OCI-LY7 (cell line): Measurements from ENCODE around the gene RBKS. TPM values are rescaled to one million over a fixed set of nuclear protein-coding genes. Genes with fewer than 3 reads are reported as not detected.

Source experiments
- BruUV-seq: library from RNA; stranded (reverse); fragments of 400-500 nt; replicated peaks from 2 replicates; lab custom pipeline; 2021; lab: Mats Ljungman, UMichigan
- CTCF ChIA-PET: fragments of 300-600 bp; sonication (Branson Sonifier 250); formaldehyde crosslinking; loops from one replicate; lab custom pipeline; 2022; ENCODE audit warnings: antibody characterized with exemption; ENCODE audit not compliant: unreplicated experiment; lab: Charles Lee
- POLR2A ChIA-PET: fragments of 300-600 bp; sonication (Branson Sonifier 250); formaldehyde crosslinking; loops from one replicate; lab custom pipeline; 2022; ENCODE audit warnings: antibody characterized with exemption; lab: Charles Lee
- DNase-seq: peaks from one replicate; pipeline ENCODE4 v3.0.0-alpha.2; 2015; ENCODE audit warnings: low spot score
- H2AFZ ChIP-seq: fragments of 200-600 bp; sonication (generic), shearing (Covaris generic); 2 replicates; pipeline ENCODE4 v1.6.1; 2014; ENCODE audit warnings: mild to moderate bottlenecking, antibody characterized with exemption, low read length, moderate library complexity
- H3K27ac ChIP-seq: fragments of 200-600 bp; sonication (generic); 2 replicates; pipeline ENCODE4 v1.5.1; 2014; ENCODE audit warnings: mixed run types, low read depth, mild to moderate bottlenecking, moderate library complexity, low read length, inconsistent platforms; ENCODE audit not compliant: poor library complexity, severe bottlenecking
- H3K36me3 ChIP-seq: fragments of 200-600 bp; sonication (generic); 2 replicates; pipeline ENCODE4 v1.6.1; 2014; ENCODE audit warnings: mild to moderate bottlenecking, antibody characterized with exemption, low read length, moderate library complexity, mixed read lengths; ENCODE audit not compliant: insufficient read depth
- H3K4me1 ChIP-seq: fragments of 200-600 bp; sonication (generic); 2 replicates; pipeline ENCODE4 v1.5.1; 2014; ENCODE audit warnings: mild to moderate bottlenecking, low read length; ENCODE audit not compliant: insufficient read depth, poor library complexity, severe bottlenecking
- H3K4me2 ChIP-seq: fragments of 200-600 bp; sonication (generic); 2 replicates; pipeline ENCODE4 v1.6.1; 2014; ENCODE audit warnings: mild to moderate bottlenecking, low read length
- H3K4me3 ChIP-seq: fragments of 200-600 bp; sonication (generic); 2 replicates; pipeline ENCODE4 v1.5.1; 2014; ENCODE audit warnings: mild to moderate bottlenecking, low read depth, low read length; ENCODE audit not compliant: poor library complexity, severe bottlenecking
- H3K79me2 ChIP-seq: fragments of 200-600 bp; sonication (generic); 2 replicates; pipeline ENCODE4 v1.6.1; 2016; ENCODE audit warnings: low read depth, mild to moderate bottlenecking, low read length, moderate library complexity, mixed read lengths; ENCODE audit not compliant: insufficient read depth
- H3K9me2 ChIP-seq: fragments of 200-600 bp; sonication (generic); 2 replicates; pipeline ENCODE4 v1.6.1; 2016; ENCODE audit warnings: mild to moderate bottlenecking, low read length, mixed read lengths; ENCODE audit not compliant: insufficient read depth
- H3K9me3 ChIP-seq: fragments of 200-600 bp; sonication (generic); 2 replicates; pipeline ENCODE4 v1.6.1; 2014; ENCODE audit warnings: mild to moderate bottlenecking, mixed run types, low read length, mixed read lengths
- H4K20me1 ChIP-seq: fragments of 200-600 bp; sonication (generic); 2 replicates; pipeline ENCODE4 v1.6.1; 2014; ENCODE audit warnings: mild to moderate bottlenecking, antibody characterized with exemption, low read length, moderate library complexity, mixed read lengths; ENCODE audit not compliant: insufficient read depth
- CTCF ChIP-seq: fragments of 200-600 bp; sonication (generic); conservative IDR thresholded peaks from 2 replicates; pipeline ENCODE4 v1.5.1; 2014; ENCODE audit warnings: mild to moderate bottlenecking, antibody characterized with exemption, low read length, moderate library complexity, mixed read lengths
- EZH2phosphoT487 ChIP-seq: fragments of 200-600 bp; sonication (generic); IDR thresholded peaks from 2 replicates; pipeline ENCODE4 v1.6.1; 2018; ENCODE audit warnings: low read depth, borderline replicate concordance, mild to moderate bottlenecking, mixed run types, antibody characterized with exemption, low read length, moderate library complexity, mixed read lengths
- intact Hi-C: fragments of 100-400 bp; cut with micrococcal nuclease; formaldehyde crosslinking; loops from one replicate; pipeline ENCODE4 v1.10.0; 2022; ENCODE audit not compliant: unreplicated experiment
- total RNA-seq, 2 experiments: library from RNA; depleted of rRNA in 1 of 2; stranded (reverse); fragments of >200 nt in 1 of 2; shearing (Covaris generic) in 1 of 2; gene quantifications; 2 replicates each; pipeline ENCODE4 v1.2.3, GENCODE V29; 2014 to 2022

RBKS gene
- total RNA-seq, 2 experiments from 2014 or later: 1.1 TPM

GRCh38 chr2:27800856-27801255, 89.3 kb downstream of the RBKS start:
- intact Hi-C loops: no loop called here
- no peak for TF ChIP-seq EZH2phosphoT487
- TF ChIP-seq CTCF: no peak
- Histone ChIP-seq H3K36me3 (no peaks in the 10 kb centered on the region), H3K4me2 (no peak overlapping the region), H3K27ac (no peak overlapping the region), H3K9me2 (no peaks in the 10 kb centered on the region), H3K4me3 (no peak overlapping the region), H3K4me1 (no peaks in the 10 kb centered on the region), H3K79me2 (no peaks in the 10 kb centered on the region), H2AFZ (no peak overlapping the region), H3K9me3 (no peaks in the 10 kb centered on the region), H4K20me1 (no peaks in the 10 kb centered on the region)
- ChIA-PET CTCF (no interaction called here), POLR2A (no interaction called here)
- BruUV-seq: no TSS peak
- DNase-seq: no peak

- no peak overlapping the region for H2AFZ ChIP-seq
- ChIA-PET POLR2A (interaction anchor here (0.6 kb wide), 1 partner anchor 127 kb away, joined by 5 read pairs; no protein-coding TSS in a partner anchor), CTCF (no interaction called here)
- H3K36me3 ChIP-seq: no peaks in the 10 kb centered on the region
- H3K9me2 ChIP-seq: no peaks in the 10 kb centered on the region
- H3K79me2 ChIP-seq: no peaks in the 10 kb centered on the region
- no peaks in the 10 kb centered on the region for H4K20me1 ChIP-seq
- H3K4me2 ChIP-seq: no peak overlapping the region
- DNase-seq: no peak
- intact Hi-C loops: no loop called here
- H3K27ac ChIP-seq: no peak overlapping the region
- no peaks in the 10 kb centered on the region for H3K4me1 ChIP-seq
- no TSS peak for BruUV-seq
- H3K4me3 ChIP-seq: no peak overlapping the region
- TF ChIP-seq CTCF (no peak), EZH2phosphoT487 (no peak)
- H3K9me3 ChIP-seq: no peaks in the 10 kb centered on the region
Observed at GRCh38 chr2:27799646-27800010, 90.6 kb downstream of the RBKS start.

GRCh38 chr2:27798948-27799645, 91.1 kb downstream of the RBKS start:
- POLR2A ChIA-PET: no interaction called here
- Histone ChIP-seq H3K9me3 (no peaks in the 10 kb centered on the region), H3K4me1 (no peaks in the 10 kb centered on the region), H3K4me2 (no peak overlapping the region), H3K36me3 (no peaks in the 10 kb centered on the region), H3K27ac (no peak overlapping the region), H3K9me2 (no peaks in the 10 kb centered on the region), H3K4me3 (no peak overlapping the region), H2AFZ (no peak overlapping the region), H4K20me1 (no peaks in the 10 kb centered on the region), H3K79me2 (no peaks in the 10 kb centered on the region)
- DNase-seq: no peak
- no peak for TF ChIP-seq EZH2phosphoT487
- no peak for TF ChIP-seq CTCF
- BruUV-seq: no TSS peak
- intact Hi-C loops: no loop called here
- CTCF ChIA-PET: no interaction called here
